MCF 10A (cell line): ENCODE data around the gene MOB1B. TPM values are rescaled to one million over a fixed set of nuclear protein-coding genes. Genes with fewer than 3 reads are reported as not detected.

Experiments used
- BruUV-seq: library from RNA; stranded (reverse); fragments of 400-500 nt; replicated peaks from 2 replicates; lab custom pipeline; 2021; lab: Mats Ljungman, UMichigan
- CTCF ChIA-PET: fragments of 300-600 bp; sonication (Branson Sonifier 250); formaldehyde crosslinking; extraction: SDS; loops from one replicate; lab custom pipeline; 2021; ENCODE audit warnings: antibody characterized with exemption, inconsistent platforms; lab: Yijun Ruan, JAX
- POLR2A ChIA-PET: fragments of 300-600, 350-650 bp; sonication (Branson Sonifier 250); formaldehyde crosslinking; extraction: SDS; loops from one replicate; lab custom pipeline; 2020; ENCODE audit warnings: antibody characterized with exemption, inconsistent platforms; lab: Yijun Ruan, JAX
- DNase-seq: peaks from one replicate; pipeline ENCODE4 v3.0.0-alpha.2; 2018; ENCODE audit not compliant: unreplicated experiment
- H3K27ac Mint-ChIP-seq: one replicate; pipeline ENCODE4 v1.8.0; 2022; ENCODE audit warnings: mild to moderate bottlenecking, low read depth, mixed read lengths; ENCODE audit not compliant: unreplicated experiment
- H3K27me3 Mint-ChIP-seq: one replicate; pipeline ENCODE4 v1.8.0; 2022; ENCODE audit warnings: mixed read lengths; ENCODE audit not compliant: insufficient read depth, unreplicated experiment
- H3K36me3 Mint-ChIP-seq: one replicate; pipeline ENCODE4 v1.8.0; 2022; ENCODE audit warnings: mild to moderate bottlenecking, moderate library complexity, mixed read lengths; ENCODE audit not compliant: insufficient read depth, unreplicated experiment
- H3K4me1 Mint-ChIP-seq: one replicate; pipeline ENCODE4 v1.8.0; 2022; ENCODE audit warnings: mixed read lengths; ENCODE audit not compliant: insufficient read depth, unreplicated experiment
- H3K4me3 Mint-ChIP-seq: one replicate; pipeline ENCODE4 v1.8.0; 2022; ENCODE audit warnings: mild to moderate bottlenecking, moderate library complexity, mixed read lengths; ENCODE audit not compliant: unreplicated experiment
- H3K9me3 Mint-ChIP-seq: one replicate; pipeline ENCODE4 v1.8.0; 2022; ENCODE audit warnings: mixed read lengths; ENCODE audit not compliant: unreplicated experiment
- CTCF ChIP-seq: fragments of 200-600 bp; IDR thresholded peaks from one replicate; pipeline ENCODE4 v1.8.0; 2022; ENCODE audit warnings: antibody characterized with exemption, mild to moderate bottlenecking; ENCODE audit not compliant: unreplicated experiment
- intact Hi-C: fragments of 100-400 bp; cut with micrococcal nuclease; formaldehyde crosslinking; loops from 2 replicates; pipeline ENCODE4 v1.14.1; 2022
- total RNA-seq: library from RNA; stranded (reverse); gene quantifications from 2 replicates; pipeline ENCODE4 v1.2.3, GENCODE V29; 2022

The MOB1B gene
- total RNA-seq, 1 experiment from 2014 or later: 16.1 TPM

GRCh38 chr4:70930530-70931256 lies 28.5 kb downstream of the MOB1B start:
- CTCF ChIA-PET: interaction anchor here (1.0 kb wide), 1 partner anchor 280 kb away, joined by 6 read pairs; no protein-coding TSS in a partner anchor
- intact Hi-C loops: no loop called here
- no TSS peak for BruUV-seq
- no peaks in the 10 kb centered on the region for H3K4me1 Mint-ChIP-seq
- no peaks in the 10 kb centered on the region for H3K9me3 Mint-ChIP-seq
- H3K36me3 Mint-ChIP-seq: peaks cover 15% of the 10 kb centered on the region
- no peak overlapping the region for H3K27ac Mint-ChIP-seq
- DNase-seq: no peak
- POLR2A ChIA-PET: no interaction called here
- no peak overlapping the region for H3K4me3 Mint-ChIP-seq
- no peak for TF ChIP-seq CTCF
- no peaks in the 10 kb centered on the region for H3K27me3 Mint-ChIP-seq

- BruUV-seq: no TSS peak
- Mint-ChIP-seq H3K36me3 (peaks cover 19% of the 10 kb centered on the region), H3K4me3 (no peak overlapping the region), H3K9me3 (no peaks in the 10 kb centered on the region), H3K27me3 (no peaks in the 10 kb centered on the region), H3K4me1 (no peaks in the 10 kb centered on the region), H3K27ac (no peak overlapping the region)
- intact Hi-C loops: no loop called here
- DNase-seq: no peak
- no peak for TF ChIP-seq CTCF
- CTCF ChIA-PET: no interaction called here
- POLR2A ChIA-PET: no interaction called here
Observed at GRCh38 chr4:70931347-70931746, 29.2 kb downstream of the MOB1B start.

GRCh38 chr4:70932984-70933383 lies 30.8 kb downstream of the MOB1B start:
- no peak overlapping the region for H3K4me3 Mint-ChIP-seq
- BruUV-seq: no TSS peak
- intact Hi-C loops: no loop called here
- POLR2A ChIA-PET: no interaction called here
- no peaks in the 10 kb centered on the region for H3K4me1 Mint-ChIP-seq
- H3K27me3 Mint-ChIP-seq: no peaks in the 10 kb centered on the region
- TF ChIP-seq CTCF: no peak
- no peak overlapping the region for H3K27ac Mint-ChIP-seq
- CTCF ChIA-PET: no interaction called here
- H3K9me3 Mint-ChIP-seq: no peaks in the 10 kb centered on the region
- no peak for DNase-seq
- peaks cover 19% of the 10 kb centered on the region for H3K36me3 Mint-ChIP-seq

GRCh38 chr4:70935038-70935695 lies 33.0 kb downstream of the MOB1B start:
- ChIA-PET POLR2A (no interaction called here), CTCF (interaction anchor here (0.7 kb wide), 2 partner anchors 37 to 265 kb away, joined by 4 read pairs; no protein-coding TSS in a partner anchor)
- intact Hi-C loops: no loop called here
- Mint-ChIP-seq H3K27me3 (no peaks in the 10 kb centered on the region), H3K36me3 (peaks cover 7% of the 10 kb centered on the region), H3K4me3 (no peak overlapping the region), H3K4me1 (no peaks in the 10 kb centered on the region), H3K27ac (no peak overlapping the region), H3K9me3 (no peaks in the 10 kb centered on the region)
- no TSS peak for BruUV-seq
- DNase-seq: no peak
- TF ChIP-seq CTCF: no peak
